Mesendoderm (in vitro differentiated cells): ENCODE data around the gene RHOV.

Experiments
- DNase-seq: peaks from one replicate; pipeline ENCODE4 v3.0.0; 2013
- H2AK5ac ChIP-seq: 2 replicates; pipeline ENCODE4 v1.6.1; 2013; ENCODE audit warnings: low read length, inconsistent platforms
- H2BK120ac ChIP-seq: 2 replicates; pipeline ENCODE4 v1.6.1; 2013; ENCODE audit warnings: low read depth, mild to moderate bottlenecking, low read length, moderate library complexity, mixed read lengths
- H2BK15ac ChIP-seq: replicated peaks from 2 replicates; pipeline ENCODE4 v1.6.1; 2013; ENCODE audit warnings: low read depth, mild to moderate bottlenecking, moderate library complexity
- H2BK5ac ChIP-seq: 2 replicates; pipeline ENCODE4 v1.6.1; 2013; ENCODE audit warnings: low read length, inconsistent platforms
- H3K18ac ChIP-seq: 2 replicates; pipeline ENCODE4 v1.6.1; 2013; ENCODE audit warnings: mild to moderate bottlenecking, low read length, mixed read lengths
- H3K23ac ChIP-seq: one replicate; pipeline ENCODE4 v1.6.1; 2013; ENCODE audit warnings: low read length
- H3K27ac ChIP-seq: 2 replicates; pipeline ENCODE4 v1.5.1; 2013; ENCODE audit warnings: low read depth, mild to moderate bottlenecking, inconsistent platforms, low read length, moderate library complexity
- H3K27me3 ChIP-seq: 2 replicates; pipeline ENCODE4 v1.6.1; 2013; ENCODE audit warnings: low read length, control low read depth, mild to moderate bottlenecking, inconsistent platforms; ENCODE audit not compliant: insufficient read depth, poor library complexity
- H3K36me3 ChIP-seq: 2 replicates; pipeline ENCODE4 v1.6.1; 2013; ENCODE audit warnings: low read length, inconsistent platforms; ENCODE audit not compliant: control insufficient read depth, insufficient read depth
- H3K4ac ChIP-seq: one replicate; pipeline ENCODE4 v1.6.1; 2013; ENCODE audit warnings: low read depth, mild to moderate bottlenecking, low read length, moderate library complexity
- H3K4me1 ChIP-seq: 2 replicates; pipeline ENCODE4 v1.6.1; 2013; ENCODE audit warnings: low read depth, low read length, inconsistent platforms; ENCODE audit not compliant: control insufficient read depth
- H3K4me2 ChIP-seq: 2 replicates; pipeline ENCODE4 v1.6.1; 2013; ENCODE audit warnings: low read length
- H3K4me3 ChIP-seq: 2 replicates; pipeline ENCODE4 v1.5.1; 2013; ENCODE audit warnings: mild to moderate bottlenecking, low read length
- H3K56ac ChIP-seq: one replicate; pipeline ENCODE4 v1.6.1; 2013; ENCODE audit warnings: low read length
- H3K79me1 ChIP-seq: 2 replicates; pipeline ENCODE4 v1.6.1; 2013; ENCODE audit warnings: low read length, inconsistent platforms
- H3K79me2 ChIP-seq: 2 replicates; pipeline ENCODE4 v1.6.1; 2013; ENCODE audit warnings: mild to moderate bottlenecking, low read length; ENCODE audit not compliant: control insufficient read depth, insufficient read depth
- H3K9ac ChIP-seq: 2 replicates; pipeline ENCODE4 v1.6.1; 2013; ENCODE audit warnings: low read length, inconsistent platforms
- H4K5ac ChIP-seq: one replicate; pipeline ENCODE4 v1.6.1; 2013; ENCODE audit warnings: low read length
- H4K8ac ChIP-seq: one replicate; pipeline ENCODE4 v1.6.1; 2013; ENCODE audit warnings: low read depth, mild to moderate bottlenecking, control low read depth, low read length, moderate library complexity
- WGBS: extraction: QIAGEN DNeasy Blood & Tissue Kit; methylation state at CpG from one replicate; pipeline ENCODE4 v1.1.7; 2013; ENCODE audit warnings: low lambda C conversion rate, missing lambda C conversion rate; ENCODE audit not compliant: insufficient coverage; ENCODE audit errors: extremely low coverage; 5-methylcytosine and 5-hydroxymethylcytosine counted together

The RHOV gene

GRCh38 chr15:40892447-40893012, 18.5 kb upstream of the RHOV start:
- H3K79me1 ChIP-seq = peaks cover 8% of the 10 kb centered on the region
- H3K9ac ChIP-seq = no peak overlapping the region
- no peak overlapping the region for H3K4ac ChIP-seq
- H3K27ac ChIP-seq = no peak overlapping the region
- no peaks in the 10 kb centered on the region for H3K27me3 ChIP-seq
- no CpG with 5 or more reads among the region's 2 CpGs for WGBS
- no peak overlapping the region for H3K18ac ChIP-seq
- H3K36me3 ChIP-seq = no peaks in the 10 kb centered on the region
- H3K23ac ChIP-seq = no peak overlapping the region
- no peak overlapping the region for H4K5ac ChIP-seq
- H4K8ac ChIP-seq = no peak overlapping the region
- H2AK5ac ChIP-seq = no peak overlapping the region
- H3K79me2 ChIP-seq = peaks cover 6% of the 10 kb centered on the region
- no peak overlapping the region for H2BK120ac ChIP-seq
- H3K4me3 ChIP-seq = no peak overlapping the region
- H3K4me2 ChIP-seq = no peak overlapping the region
- H2BK15ac ChIP-seq = no peak overlapping the region
- H3K4me1 ChIP-seq = no peaks in the 10 kb centered on the region
- no peak overlapping the region for H2BK5ac ChIP-seq
- no peak overlapping the region for H3K56ac ChIP-seq
- DNase-seq = no peak

GRCh38 chr15:40891810-40892446, 17.9 kb upstream of the RHOV start:
- peaks cover 8% of the 10 kb centered on the region for H3K79me1 ChIP-seq
- H3K4me1 ChIP-seq = no peaks in the 10 kb centered on the region
- no peak overlapping the region for H2BK120ac ChIP-seq
- peak; percentile 54 for DNase-seq
- H3K9ac ChIP-seq = no peak overlapping the region
- no peak overlapping the region for H2BK5ac ChIP-seq
- no peak overlapping the region for H3K56ac ChIP-seq
- no peak overlapping the region for H3K4ac ChIP-seq
- no peak overlapping the region for H3K27ac ChIP-seq
- H3K79me2 ChIP-seq = peaks cover 6% of the 10 kb centered on the region
- H3K23ac ChIP-seq = no peak overlapping the region
- no peak overlapping the region for H2AK5ac ChIP-seq
- H4K5ac ChIP-seq = no peak overlapping the region
- H2BK15ac ChIP-seq = no peak overlapping the region
- WGBS = no CpG with 5 or more reads among the region's 4 CpGs
- H3K27me3 ChIP-seq = no peaks in the 10 kb centered on the region
- no peak overlapping the region for H3K18ac ChIP-seq
- no peaks in the 10 kb centered on the region for H3K36me3 ChIP-seq
- no peak overlapping the region for H3K4me3 ChIP-seq
- H4K8ac ChIP-seq = no peak overlapping the region
- H3K4me2 ChIP-seq = no peak overlapping the region

GRCh38 chr15:40891138-40891537, 17.1 kb upstream of the RHOV start:
- Histone ChIP-seq H2AK5ac (no peak overlapping the region), H2BK120ac (no peak overlapping the region), H3K18ac (no peak overlapping the region), H3K9ac (no peak overlapping the region), H3K4me3 (no peak overlapping the region), H3K23ac (no peak overlapping the region), H4K5ac (no peak overlapping the region), H3K79me1 (peaks cover 8% of the 10 kb centered on the region), H3K4ac (no peak overlapping the region), H2BK5ac (no peak overlapping the region), H3K4me1 (no peaks in the 10 kb centered on the region), H3K27me3 (no peaks in the 10 kb centered on the region), H2BK15ac (no peak overlapping the region), H3K79me2 (peaks cover 6% of the 10 kb centered on the region), H3K36me3 (no peaks in the 10 kb centered on the region), H3K27ac (no peak overlapping the region), H4K8ac (no peak overlapping the region), H3K56ac (no peak overlapping the region), H3K4me2 (no peak overlapping the region)
- no peak for DNase-seq
- WGBS = no CpG with 5 or more reads among the region's 5 CpGs

GRCh38 chr15:40889112-40889511, 15.1 kb upstream of the RHOV start:
- Histone ChIP-seq H3K18ac (no peak overlapping the region), H2BK5ac (no peak overlapping the region), H3K4me1 (no peaks in the 10 kb centered on the region), H3K56ac (no peak overlapping the region), H3K36me3 (no peaks in the 10 kb centered on the region), H2AK5ac (no peak overlapping the region), H3K79me1 (no peaks in the 10 kb centered on the region), H3K79me2 (no peaks in the 10 kb centered on the region), H2BK15ac (no peak overlapping the region), H3K27ac (no peak overlapping the region), H3K9ac (no peak overlapping the region), H3K27me3 (no peaks in the 10 kb centered on the region), H4K5ac (no peak overlapping the region), H4K8ac (no peak overlapping the region), H3K4me3 (no peak overlapping the region), H3K4me2 (no peak overlapping the region), H3K4ac (no peak overlapping the region), H3K23ac (no peak overlapping the region), H2BK120ac (no peak overlapping the region)
- DNase-seq = no peak

- Histone ChIP-seq H3K56ac (no peak overlapping the region), H2BK120ac (no peak overlapping the region), H3K79me1 (no peaks in the 10 kb centered on the region), H3K23ac (no peak overlapping the region), H3K4me3 (no peak overlapping the region), H3K36me3 (no peaks in the 10 kb centered on the region), H3K4me2 (no peak overlapping the region), H3K9ac (no peak overlapping the region), H4K5ac (no peak overlapping the region), H3K79me2 (no peaks in the 10 kb centered on the region), H2BK15ac (no peak overlapping the region), H2AK5ac (no peak overlapping the region), H3K27ac (no peak overlapping the region), H2BK5ac (no peak overlapping the region), H4K8ac (no peak overlapping the region), H3K27me3 (no peaks in the 10 kb centered on the region), H3K18ac (no peak overlapping the region), H3K4me1 (no peaks in the 10 kb centered on the region), H3K4ac (no peak overlapping the region)
- WGBS = no CpG with 5 or more reads among the region's 1 CpG
- no peak for DNase-seq
Measured at GRCh38 chr15:40886586-40886985, 12.6 kb upstream of the RHOV start.

GRCh38 chr15:40881351-40881750, 7.3 kb upstream of the RHOV start:
- H4K5ac ChIP-seq = no peak overlapping the region
- no peak overlapping the region for H3K9ac ChIP-seq
- H3K4ac ChIP-seq = no peak overlapping the region
- no peak overlapping the region for H3K27ac ChIP-seq
- no peak overlapping the region for H2BK5ac ChIP-seq
- H3K56ac ChIP-seq = no peak overlapping the region
- H3K79me1 ChIP-seq = no peaks in the 10 kb centered on the region
- no peak overlapping the region for H3K23ac ChIP-seq
- H3K18ac ChIP-seq = no peak overlapping the region
- no peak overlapping the region for H2BK15ac ChIP-seq
- DNase-seq = no peak
- H4K8ac ChIP-seq = no peak overlapping the region
- WGBS = no CpG with 5 or more reads among the region's 6 CpGs
- H3K4me2 ChIP-seq = no peak overlapping the region
- H3K36me3 ChIP-seq = no peaks in the 10 kb centered on the region
- H3K4me1 ChIP-seq = no peaks in the 10 kb centered on the region
- no peaks in the 10 kb centered on the region for H3K27me3 ChIP-seq
- no peak overlapping the region for H3K4me3 ChIP-seq
- no peak overlapping the region for H2AK5ac ChIP-seq
- H2BK120ac ChIP-seq = no peak overlapping the region
- no peaks in the 10 kb centered on the region for H3K79me2 ChIP-seq
